ENCODE data around the gene CACNA1C.

The CACNA1C gene

DNA sequence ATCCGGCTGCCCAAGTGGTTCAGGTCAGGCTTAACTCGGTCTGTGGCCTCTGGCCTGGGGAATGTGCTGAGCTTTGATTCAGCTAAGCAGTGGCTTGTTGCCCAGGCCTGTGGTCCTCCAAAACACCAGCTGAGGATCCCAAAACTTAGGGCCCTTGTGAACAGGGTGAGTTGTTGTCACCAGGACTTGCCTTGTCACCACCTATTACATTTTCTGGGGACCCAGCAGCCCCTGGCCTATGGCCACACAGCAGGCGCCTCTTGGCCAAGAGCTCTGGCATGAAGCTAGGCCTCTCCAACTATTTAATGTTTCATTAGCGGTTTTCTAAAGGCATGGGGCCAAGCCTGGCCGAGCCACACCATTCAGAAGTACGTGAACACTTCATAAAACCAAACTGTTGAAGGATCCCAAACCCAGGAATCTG lies 343.7 kb downstream of the CACNA1C start:
- DNase-seq: no peak

DNA sequence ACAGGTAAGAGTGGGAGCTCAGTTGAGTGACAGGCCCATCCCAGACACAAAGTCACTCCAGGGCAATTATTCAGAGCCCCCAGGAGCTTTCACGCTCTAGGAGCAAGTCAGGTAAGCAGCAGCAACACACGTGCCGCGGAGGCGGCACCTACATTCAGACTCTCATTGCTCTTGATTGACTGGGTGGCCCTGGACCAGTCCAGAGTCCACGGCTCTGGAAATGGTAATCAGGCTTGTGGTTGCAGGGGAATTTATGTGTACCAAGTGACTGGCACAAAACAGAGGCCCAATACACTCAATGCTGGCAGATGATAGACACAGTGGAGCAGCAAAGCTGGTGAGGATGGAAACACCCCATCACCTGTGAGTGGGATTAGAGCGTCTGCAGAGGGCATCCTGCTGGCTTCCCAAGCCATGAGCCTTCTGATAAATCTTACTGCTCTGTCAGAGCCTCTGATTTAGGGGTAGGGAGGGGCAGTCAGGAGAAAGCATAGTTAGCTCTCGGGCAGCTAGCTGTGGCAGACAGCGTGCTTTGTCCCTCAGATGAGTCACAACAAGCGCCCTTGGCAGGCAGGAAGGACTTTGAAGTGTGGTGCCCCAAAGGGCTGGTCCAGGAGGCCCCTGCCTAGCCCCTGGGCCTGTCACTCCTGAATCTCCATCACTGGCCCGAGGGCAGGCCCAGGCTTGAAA lies 344.7 kb downstream of the CACNA1C start:
- DNase-seq: no peak

GRCh38 chr12:2401040-2401439 lies 348.3 kb downstream of the CACNA1C start:
- DNase-seq: no peak

DNA sequence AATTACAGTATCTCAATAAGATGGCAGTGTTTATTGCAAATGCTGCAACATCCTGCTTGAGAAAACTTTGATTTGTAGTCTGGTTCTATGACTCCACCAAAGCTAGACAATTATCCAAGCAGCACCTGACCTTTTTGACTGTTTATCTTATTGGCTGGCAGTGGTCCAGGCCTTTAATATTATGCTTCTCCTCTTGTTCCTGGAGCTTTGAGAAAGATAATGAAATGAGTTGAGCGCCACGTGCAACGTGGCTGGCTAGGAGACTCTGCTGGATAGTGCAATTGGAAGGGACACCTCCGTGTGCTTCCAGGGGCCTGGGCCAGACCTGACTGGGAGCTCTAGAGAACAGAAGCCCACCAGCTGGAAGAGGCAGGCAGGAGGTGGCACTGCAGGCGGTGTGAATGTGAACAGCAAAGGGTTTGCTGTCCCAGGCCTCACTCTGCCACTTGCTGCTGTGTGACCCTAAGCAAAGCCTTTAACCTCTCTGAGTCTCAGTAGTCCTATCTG lies 349.3 kb downstream of the CACNA1C start:
- peak; percentile 17 for DNase-seq

GRCh38 chr12:2403221-2403976 lies 350.6 kb downstream of the CACNA1C start:
- DNase-seq: peak; percentile 26

- no peak for DNase-seq
Measured at GRCh38 chr12:2405039-2405438, 352.3 kb downstream of the CACNA1C start.

DNA sequence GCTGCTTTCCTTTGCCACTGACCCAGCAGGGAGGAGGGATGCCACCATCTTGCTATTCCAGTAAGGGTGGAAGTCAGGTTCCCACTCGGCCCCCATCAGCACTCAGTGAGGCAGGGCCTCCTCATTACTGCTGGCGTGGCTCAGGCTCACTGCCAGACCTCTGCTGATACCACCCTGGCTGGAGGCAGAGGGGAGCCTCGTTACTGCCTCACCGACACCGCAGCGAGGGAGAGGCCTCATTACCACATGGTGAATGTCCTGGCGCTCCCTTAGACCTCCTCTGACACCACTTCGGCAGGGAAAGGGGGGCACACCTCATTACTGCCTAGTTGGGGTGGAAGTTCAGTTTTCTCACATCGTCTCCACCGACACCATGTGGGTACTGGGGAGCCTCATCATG lies 354.1 kb downstream of the CACNA1C start:
- DNase-seq: no peak

DNA sequence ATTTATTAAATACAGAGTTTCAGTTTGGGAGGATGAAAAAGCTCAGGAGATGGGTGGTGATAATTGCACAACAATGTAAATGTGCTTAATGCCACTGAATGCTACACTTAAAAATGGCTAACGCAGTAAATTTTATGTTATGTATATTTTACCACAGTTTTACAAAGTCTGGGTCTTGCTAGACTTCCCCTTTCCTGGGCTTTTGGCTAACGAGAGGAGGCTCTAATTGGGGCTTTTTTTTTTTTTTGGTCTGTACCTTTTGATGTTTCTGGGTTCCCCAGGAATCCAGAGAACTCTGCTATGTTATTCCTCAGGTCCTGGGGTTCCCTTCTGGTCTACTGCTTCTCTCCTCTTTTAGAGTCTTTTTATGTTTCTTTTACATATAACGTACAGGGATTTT lies 355.5 kb downstream of the CACNA1C start:
- DNase-seq: peak; percentile 29

DNA sequence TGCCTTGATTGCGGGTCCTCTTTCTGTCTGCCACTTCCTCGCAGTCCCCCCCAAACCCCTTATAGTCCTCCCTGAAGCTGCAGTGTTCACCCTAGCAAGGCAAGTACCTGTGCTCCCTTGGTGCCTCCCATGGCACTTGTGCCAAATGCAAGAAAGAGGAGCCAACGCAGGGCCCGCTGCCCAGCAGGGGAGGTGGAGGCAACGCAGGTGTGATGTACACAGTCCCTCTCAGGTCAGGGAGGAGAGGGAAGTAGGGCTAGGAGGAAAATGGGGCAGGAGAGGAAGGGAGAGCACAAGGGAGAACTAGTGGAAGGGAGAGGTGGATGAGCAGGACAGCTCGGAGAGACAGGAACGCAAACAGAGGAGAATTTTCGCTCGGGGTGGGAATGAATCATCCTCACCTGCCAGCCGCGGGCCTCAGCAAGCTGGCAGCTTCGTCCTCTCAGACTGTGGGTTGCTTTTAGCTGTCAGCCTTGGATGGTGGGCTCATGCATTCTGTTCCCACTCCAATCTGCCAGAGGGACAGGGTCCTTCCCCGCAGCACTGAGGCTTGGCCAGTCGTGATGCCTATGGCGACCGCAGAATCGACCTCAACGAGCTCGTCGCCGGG lies 357.0 kb downstream of the CACNA1C start:
- DNase-seq: no peak

DNA sequence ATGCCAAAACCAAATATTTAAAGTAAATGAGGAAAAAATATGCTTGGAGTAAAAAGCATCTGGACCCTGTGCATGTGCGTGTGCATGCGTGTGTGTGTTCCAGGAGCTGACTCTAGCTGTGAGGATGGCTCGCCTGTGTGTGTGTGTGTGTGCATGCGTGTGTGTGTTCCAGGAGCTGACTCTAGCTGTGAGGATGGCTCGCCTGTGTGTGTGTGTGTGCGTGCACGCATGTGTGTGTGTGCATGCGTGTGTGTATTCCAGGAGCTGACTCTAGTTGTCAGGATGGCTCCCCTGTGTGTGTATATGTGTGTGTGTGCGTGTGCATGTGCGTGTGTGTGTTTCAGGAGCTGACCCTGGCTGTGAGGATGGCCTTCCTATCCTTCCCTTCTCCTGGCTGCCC lies 357.7 kb downstream of the CACNA1C start:
- DNase-seq: no peak

DNA sequence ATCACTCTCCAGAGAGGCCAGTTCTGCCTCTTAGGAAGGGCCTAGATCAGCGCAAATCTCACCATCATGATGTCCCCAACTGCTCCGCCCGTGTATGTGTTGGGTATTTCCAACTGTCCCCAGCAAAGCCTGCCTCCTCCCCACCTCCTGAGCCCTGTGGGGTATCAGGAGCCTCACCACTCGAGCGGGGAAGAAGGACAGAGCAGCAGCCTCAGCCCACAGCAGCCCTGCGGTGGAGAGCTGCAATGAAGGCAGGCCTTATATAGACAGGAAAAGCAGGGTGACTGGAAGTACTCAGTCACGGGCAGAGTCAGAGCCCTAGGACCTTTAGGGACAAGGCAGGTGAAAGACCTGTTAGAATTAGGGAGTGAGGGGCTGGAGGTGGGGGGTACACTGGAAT lies 358.2 kb downstream of the CACNA1C start:
- DNase-seq: no peak

GRCh38 chr12:2411616-2412304 lies 359.0 kb downstream of the CACNA1C start:
- no peak for DNase-seq

DNA sequence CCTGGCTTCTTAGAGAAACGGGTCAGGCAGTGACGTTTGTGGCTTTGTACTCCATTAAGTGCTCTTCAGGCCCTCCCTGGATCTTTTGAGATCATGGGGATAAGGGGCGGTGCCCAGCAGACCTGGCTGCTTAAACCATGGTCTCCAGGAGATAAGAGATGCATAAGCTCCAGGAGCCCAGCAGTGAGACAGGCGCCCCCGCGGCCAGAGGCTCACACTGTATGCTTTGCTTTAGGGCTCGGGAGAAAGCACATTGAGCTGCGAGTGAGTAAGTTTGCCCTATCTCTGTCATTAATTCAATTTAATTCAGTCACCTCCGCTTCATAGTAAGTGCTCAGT lies 359.5 kb downstream of the CACNA1C start:
- DNase-seq: peak; percentile 14

- no peak for DNase-seq
Measured at GRCh38 chr12:2413301-2413700, 360.5 kb downstream of the CACNA1C start.

DNA sequence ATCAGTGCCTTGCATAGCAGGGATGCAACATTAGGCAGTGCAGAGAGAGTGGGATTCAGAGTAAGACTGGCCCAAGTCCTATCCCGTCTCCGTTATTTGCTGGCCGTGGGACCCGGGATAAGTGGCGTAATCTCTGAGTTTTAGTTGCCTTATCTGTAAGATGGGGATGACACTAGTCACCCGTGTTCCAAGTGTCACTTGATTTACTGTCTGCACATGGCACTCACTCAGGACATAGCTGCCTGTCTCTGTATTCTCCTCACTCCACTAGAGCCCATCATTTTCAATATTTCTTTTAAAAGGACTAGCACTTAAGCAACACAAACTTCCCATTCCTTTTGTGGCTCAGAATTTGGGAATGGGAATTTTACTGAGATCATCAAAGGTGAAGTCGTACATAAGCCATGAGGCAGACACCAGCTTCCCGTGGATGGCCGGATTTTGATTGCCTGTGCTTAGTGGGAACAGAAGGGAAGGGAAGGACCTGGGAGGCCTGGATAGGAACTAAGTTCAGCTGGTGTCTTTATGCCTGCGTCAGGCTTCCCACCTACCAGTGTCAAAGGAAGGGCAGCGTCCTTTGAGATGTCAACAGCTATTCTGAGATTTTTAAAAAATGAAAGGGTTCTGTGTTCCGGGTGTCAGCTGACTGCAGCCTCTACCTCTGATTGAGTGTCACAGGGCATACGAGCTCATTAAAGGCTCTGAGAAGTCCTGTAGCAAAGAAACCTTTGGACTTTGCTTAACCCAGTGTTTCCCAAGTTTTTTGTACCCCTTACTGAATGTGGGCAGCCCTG lies 361.4 kb downstream of the CACNA1C start:
- DNase-seq: no peak

GRCh38 chr12:2414810-2415567 lies 362.2 kb downstream of the CACNA1C start:
- no peak for DNase-seq

- DNase-seq: no peak
Measured at GRCh38 chr12:2415568-2415944, 362.8 kb downstream of the CACNA1C start.

DNA sequence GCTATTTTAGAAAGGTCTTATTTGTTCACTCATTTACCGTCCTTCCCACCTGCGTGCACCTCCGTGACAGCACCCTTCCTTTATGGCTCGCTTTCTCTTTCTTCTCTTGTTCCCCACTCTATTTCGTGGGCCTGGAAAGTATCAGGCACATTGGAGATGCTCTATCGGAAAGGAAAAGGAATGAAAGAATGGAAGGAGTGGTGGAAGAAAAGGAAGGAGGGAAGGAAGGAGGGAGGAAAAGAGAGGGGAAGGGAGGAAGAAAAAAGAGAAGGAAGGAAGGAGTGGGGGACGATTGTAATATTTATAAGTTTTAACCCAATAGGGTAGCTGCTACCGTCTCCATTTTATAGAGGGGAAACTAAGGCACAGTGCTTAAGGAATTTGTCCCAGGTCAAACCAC lies 363.4 kb downstream of the CACNA1C start:
- no peak for DNase-seq

DNA sequence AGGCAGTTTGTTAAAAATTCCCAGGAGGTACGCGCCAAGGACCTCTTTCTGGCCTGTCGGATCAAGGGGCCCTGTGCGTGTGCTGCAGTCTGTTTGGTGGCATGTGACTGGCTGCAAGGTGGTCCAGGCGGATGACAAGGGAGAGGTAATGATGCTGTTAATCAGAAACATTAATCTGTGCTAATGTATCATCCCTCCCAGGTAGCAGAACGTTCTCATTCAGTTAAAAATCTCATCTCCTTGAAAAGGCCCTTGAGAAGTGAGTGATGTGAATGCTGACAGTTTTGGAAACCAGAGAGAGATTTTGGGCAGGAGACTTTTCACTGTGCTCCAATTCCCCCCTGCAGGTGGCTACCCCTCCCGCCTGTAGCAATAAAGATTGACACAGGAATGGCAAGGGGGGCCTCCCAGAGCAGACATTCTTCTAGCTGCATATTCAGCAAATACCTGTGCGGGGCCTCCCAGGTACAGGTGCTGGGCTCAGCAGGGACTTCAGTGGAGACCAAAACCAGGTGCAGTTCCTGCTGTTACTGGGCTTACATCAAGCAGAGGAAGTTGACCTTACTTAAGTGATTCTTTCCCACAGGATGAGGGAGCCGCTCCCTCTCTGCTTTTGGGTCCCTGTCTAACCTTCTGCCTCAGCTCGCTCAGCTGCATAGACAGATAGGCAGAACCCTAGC lies 364.8 kb downstream of the CACNA1C start:
- no peak for DNase-seq

- no peak for DNase-seq
Measured at GRCh38 chr12:2418579-2418978, 365.8 kb downstream of the CACNA1C start.

GRCh38 chr12:2422591-2422990 lies 369.8 kb downstream of the CACNA1C start:
- DNase-seq: no peak
